ENCODE results near the gene LTBP1.

DNA sequence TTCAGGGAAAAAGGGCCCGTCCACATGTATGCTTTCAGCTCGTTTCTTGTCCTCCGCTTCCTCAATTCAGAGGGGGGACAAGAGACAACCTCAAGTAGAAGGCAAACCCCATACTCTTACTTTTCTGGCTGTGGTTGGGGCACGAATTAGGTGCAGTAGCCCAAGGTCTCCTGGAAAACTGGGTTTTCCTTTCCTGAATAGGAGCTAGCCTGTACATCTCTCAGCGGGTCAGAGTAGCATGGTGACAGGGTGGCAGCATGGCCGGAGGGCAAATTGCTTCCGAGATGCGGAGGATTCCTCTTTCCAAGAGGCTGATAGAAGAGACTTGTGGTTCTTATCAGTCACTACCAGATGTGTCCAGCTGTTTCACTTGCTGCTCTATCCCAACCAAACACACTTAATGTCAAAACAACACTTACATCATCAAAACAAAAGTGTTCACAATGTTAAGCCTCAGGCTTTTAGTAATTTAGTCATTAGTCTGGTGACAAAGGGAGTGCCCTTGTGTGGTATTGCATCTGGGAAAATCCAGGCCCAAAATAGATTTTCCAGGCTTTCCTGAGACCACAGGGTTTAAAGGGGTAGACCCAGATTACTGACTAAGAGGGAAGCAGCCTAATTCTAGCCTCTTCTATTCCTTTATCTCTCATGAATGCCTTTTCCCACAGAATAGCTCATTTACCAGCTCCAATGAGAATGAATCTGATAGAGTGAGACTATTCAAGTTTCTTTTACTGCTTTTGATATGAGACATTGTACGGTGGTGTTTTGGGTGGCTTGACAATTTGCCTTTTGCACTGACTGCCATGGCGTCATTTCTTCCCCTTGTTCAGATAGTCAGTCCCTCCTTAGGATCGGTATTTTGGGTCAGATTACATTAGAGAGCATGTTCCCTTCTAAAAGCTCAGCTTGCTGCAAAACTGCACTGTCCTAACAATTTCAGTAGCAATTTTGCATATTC is 162.0 kb downstream of the LTBP1 start:
- TF ChIP-seq, protein P1, sequence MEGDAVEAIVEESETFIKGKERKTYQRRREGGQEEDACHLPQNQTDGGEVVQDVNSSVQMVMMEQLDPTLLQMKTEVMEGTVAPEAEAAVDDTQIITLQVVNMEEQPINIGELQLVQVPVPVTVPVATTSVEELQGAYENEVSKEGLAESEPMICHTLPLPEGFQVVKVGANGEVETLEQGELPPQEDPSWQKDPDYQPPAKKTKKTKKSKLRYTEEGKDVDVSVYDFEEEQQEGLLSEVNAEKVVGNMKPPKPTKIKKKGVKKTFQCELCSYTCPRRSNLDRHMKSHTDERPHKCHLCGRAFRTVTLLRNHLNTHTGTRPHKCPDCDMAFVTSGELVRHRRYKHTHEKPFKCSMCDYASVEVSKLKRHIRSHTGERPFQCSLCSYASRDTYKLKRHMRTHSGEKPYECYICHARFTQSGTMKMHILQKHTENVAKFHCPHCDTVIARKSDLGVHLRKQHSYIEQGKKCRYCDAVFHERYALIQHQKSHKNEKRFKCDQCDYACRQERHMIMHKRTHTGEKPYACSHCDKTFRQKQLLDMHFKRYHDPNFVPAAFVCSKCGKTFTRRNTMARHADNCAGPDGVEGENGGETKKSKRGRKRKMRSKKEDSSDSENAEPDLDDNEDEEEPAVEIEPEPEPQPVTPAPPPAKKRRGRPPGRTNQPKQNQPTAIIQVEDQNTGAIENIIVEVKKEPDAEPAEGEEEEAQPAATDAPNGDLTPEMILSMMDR (IDR thresholded peaks at IDR 0.05; ENCODE audit: insufficient read depth, low read length), result no peak
- TF ChIP-seq, protein P2, sequence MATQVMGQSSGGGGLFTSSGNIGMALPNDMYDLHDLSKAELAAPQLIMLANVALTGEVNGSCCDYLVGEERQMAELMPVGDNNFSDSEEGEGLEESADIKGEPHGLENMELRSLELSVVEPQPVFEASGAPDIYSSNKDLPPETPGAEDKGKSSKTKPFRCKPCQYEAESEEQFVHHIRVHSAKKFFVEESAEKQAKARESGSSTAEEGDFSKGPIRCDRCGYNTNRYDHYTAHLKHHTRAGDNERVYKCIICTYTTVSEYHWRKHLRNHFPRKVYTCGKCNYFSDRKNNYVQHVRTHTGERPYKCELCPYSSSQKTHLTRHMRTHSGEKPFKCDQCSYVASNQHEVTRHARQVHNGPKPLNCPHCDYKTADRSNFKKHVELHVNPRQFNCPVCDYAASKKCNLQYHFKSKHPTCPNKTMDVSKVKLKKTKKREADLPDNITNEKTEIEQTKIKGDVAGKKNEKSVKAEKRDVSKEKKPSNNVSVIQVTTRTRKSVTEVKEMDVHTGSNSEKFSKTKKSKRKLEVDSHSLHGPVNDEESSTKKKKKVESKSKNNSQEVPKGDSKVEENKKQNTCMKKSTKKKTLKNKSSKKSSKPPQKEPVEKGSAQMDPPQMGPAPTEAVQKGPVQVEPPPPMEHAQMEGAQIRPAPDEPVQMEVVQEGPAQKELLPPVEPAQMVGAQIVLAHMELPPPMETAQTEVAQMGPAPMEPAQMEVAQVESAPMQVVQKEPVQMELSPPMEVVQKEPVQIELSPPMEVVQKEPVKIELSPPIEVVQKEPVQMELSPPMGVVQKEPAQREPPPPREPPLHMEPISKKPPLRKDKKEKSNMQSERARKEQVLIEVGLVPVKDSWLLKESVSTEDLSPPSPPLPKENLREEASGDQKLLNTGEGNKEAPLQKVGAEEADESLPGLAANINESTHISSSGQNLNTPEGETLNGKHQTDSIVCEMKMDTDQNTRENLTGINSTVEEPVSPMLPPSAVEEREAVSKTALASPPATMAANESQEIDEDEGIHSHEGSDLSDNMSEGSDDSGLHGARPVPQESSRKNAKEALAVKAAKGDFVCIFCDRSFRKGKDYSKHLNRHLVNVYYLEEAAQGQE (IDR thresholded peaks at IDR 0.05; ENCODE audit: insufficient replicate concordance, low read depth), result no peak
- TF ChIP-seq GABPA (IDR thresholded peaks at IDR 0.05; ENCODE audit: low read depth), result no peak

All from HL-60 (cell line).